Osteocyte (in vitro differentiated cells): ENCODE measurements around the gene SND1. TPM values are rescaled to one million over a fixed set of nuclear protein-coding genes. Genes with fewer than 3 reads are reported as not detected.

Source experiments
- DNase-seq: peaks from one replicate; pipeline ENCODE4 v3.0.0; 2021; ENCODE audit warnings: mixed read lengths; ENCODE audit not compliant: unreplicated experiment; ENCODE audit errors: extremely low spot score
- H3K27ac Mint-ChIP-seq: one replicate; pipeline ENCODE4 v1.8.0; 2021; ENCODE audit warnings: mild to moderate bottlenecking, mixed read lengths; ENCODE audit not compliant: unreplicated experiment
- H3K27me3 Mint-ChIP-seq: one replicate; pipeline ENCODE4 v1.8.0; 2021; ENCODE audit warnings: mixed read lengths; ENCODE audit not compliant: unreplicated experiment
- H3K36me3 Mint-ChIP-seq: one replicate; pipeline ENCODE4 v1.8.0; 2021; ENCODE audit warnings: mixed read lengths; ENCODE audit not compliant: unreplicated experiment
- H3K4me1 Mint-ChIP-seq: one replicate; pipeline ENCODE4 v1.8.0; 2021; ENCODE audit warnings: mixed read lengths; ENCODE audit not compliant: unreplicated experiment
- H3K4me3 Mint-ChIP-seq: one replicate; pipeline ENCODE4 v1.8.0; 2021; ENCODE audit warnings: mild to moderate bottlenecking, moderate library complexity, mixed read lengths; ENCODE audit not compliant: unreplicated experiment
- H3K9me3 Mint-ChIP-seq: one replicate; pipeline ENCODE4 v1.8.0; 2021; ENCODE audit warnings: mixed read lengths; ENCODE audit not compliant: unreplicated experiment
- total RNA-seq: library from RNA; stranded (reverse); gene quantifications from 2 replicates; pipeline ENCODE4 v1.2.1, GENCODE V29; 2021
- TF ChIP-seq, protein P1 (sequence below): fragments of 200-600 bp; sonication (generic); IDR thresholded peaks from 2 replicates; pipeline ENCODE4 v1.5.0; 2021; ENCODE audit warnings: antibody characterized with exemption, mild to moderate bottlenecking, moderate library complexity

SND1 gene
- total RNA-seq, 1 donor from 2014 or later = 229 TPM

- TF ChIP-seq, protein P1, sequence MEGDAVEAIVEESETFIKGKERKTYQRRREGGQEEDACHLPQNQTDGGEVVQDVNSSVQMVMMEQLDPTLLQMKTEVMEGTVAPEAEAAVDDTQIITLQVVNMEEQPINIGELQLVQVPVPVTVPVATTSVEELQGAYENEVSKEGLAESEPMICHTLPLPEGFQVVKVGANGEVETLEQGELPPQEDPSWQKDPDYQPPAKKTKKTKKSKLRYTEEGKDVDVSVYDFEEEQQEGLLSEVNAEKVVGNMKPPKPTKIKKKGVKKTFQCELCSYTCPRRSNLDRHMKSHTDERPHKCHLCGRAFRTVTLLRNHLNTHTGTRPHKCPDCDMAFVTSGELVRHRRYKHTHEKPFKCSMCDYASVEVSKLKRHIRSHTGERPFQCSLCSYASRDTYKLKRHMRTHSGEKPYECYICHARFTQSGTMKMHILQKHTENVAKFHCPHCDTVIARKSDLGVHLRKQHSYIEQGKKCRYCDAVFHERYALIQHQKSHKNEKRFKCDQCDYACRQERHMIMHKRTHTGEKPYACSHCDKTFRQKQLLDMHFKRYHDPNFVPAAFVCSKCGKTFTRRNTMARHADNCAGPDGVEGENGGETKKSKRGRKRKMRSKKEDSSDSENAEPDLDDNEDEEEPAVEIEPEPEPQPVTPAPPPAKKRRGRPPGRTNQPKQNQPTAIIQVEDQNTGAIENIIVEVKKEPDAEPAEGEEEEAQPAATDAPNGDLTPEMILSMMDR = no peak
- peaks cover 32% of the 10 kb centered on the region for H3K27me3 Mint-ChIP-seq
- DNase-seq = no peak
- H3K4me3 Mint-ChIP-seq = no peak overlapping the region
- H3K9me3 Mint-ChIP-seq = no peaks in the 10 kb centered on the region
- no peak overlapping the region for H3K27ac Mint-ChIP-seq
- peaks cover 4% of the 10 kb centered on the region for H3K4me1 Mint-ChIP-seq
- no peaks in the 10 kb centered on the region for H3K36me3 Mint-ChIP-seq
These were observed 472.8 kb downstream of the SND1 start for GRCh38 chr7:128124786-128125185.

DNA sequence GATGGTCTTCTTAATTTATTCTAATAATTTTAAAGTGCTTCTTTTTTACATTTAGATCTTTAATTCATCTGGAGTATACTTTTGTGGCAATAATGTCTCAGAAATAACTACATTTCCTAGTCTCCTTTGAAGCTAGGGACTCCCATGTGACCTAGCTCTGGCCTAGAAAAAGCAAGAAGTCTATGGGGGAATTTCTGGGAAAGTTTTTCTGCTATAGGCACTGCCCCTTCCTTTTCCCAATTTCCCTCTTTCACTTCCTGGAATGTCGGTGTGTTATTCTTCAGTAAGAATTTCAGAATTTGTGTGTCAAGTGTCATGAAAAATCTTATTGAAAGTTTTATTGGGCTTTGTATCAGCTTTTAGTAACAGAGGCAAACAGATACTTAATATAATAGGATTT is 473.8 kb downstream of the SND1 start:
- Mint-ChIP-seq H3K27me3 (peaks cover 32% of the 10 kb centered on the region), H3K36me3 (no peaks in the 10 kb centered on the region), H3K4me3 (no peak overlapping the region), H3K9me3 (no peaks in the 10 kb centered on the region), H3K4me1 (peaks cover 4% of the 10 kb centered on the region), H3K27ac (no peak overlapping the region)
- DNase-seq = no peak
- TF ChIP-seq, protein P1 = no peak

- no peaks in the 10 kb centered on the region for H3K9me3 Mint-ChIP-seq
- no peak for DNase-seq
- H3K36me3 Mint-ChIP-seq = no peaks in the 10 kb centered on the region
- no peaks in the 10 kb centered on the region for H3K4me1 Mint-ChIP-seq
- no peak overlapping the region for H3K4me3 Mint-ChIP-seq
- peaks cover 25% of the 10 kb centered on the region for H3K27me3 Mint-ChIP-seq
- H3K27ac Mint-ChIP-seq = no peak overlapping the region
- TF ChIP-seq, protein P1 = no peak
These were observed 476.4 kb downstream of the SND1 start for GRCh38 chr7:128128401-128128800.

GRCh38 chr7:128129224-128129864 is 477.4 kb downstream of the SND1 start:
- peak; percentile 19 for DNase-seq
- Mint-ChIP-seq H3K27me3 (peaks cover 24% of the 10 kb centered on the region), H3K9me3 (no peaks in the 10 kb centered on the region), H3K27ac (no peak overlapping the region), H3K36me3 (no peaks in the 10 kb centered on the region), H3K4me3 (no peak overlapping the region), H3K4me1 (no peaks in the 10 kb centered on the region)
- TF ChIP-seq, protein P1 = no peak

- TF ChIP-seq, protein P1 = no peak
- peaks cover 6% of the 10 kb centered on the region for H3K4me1 Mint-ChIP-seq
- no peaks in the 10 kb centered on the region for H3K9me3 Mint-ChIP-seq
- no peak overlapping the region for H3K4me3 Mint-ChIP-seq
- no peaks in the 10 kb centered on the region for H3K36me3 Mint-ChIP-seq
- no peak overlapping the region for H3K27ac Mint-ChIP-seq
- DNase-seq = peak; percentile 38
- peaks cover 28% of the 10 kb centered on the region for H3K27me3 Mint-ChIP-seq
These were observed 479.1 kb downstream of the SND1 start for GRCh38 chr7:128131115-128131514.
